Measurements from ENCODE around the gene COL20A1. TPM values are rescaled to one million over a fixed set of nuclear protein-coding genes. Genes with fewer than 3 reads are reported as not detected.

The COL20A1 gene
- total and polyA plus RNA-seq, 3 donors from 2014 or later: 14.4 to 17.2 (median 17.1) TPM

- Histone ChIP-seq H3K4me3 (peak overlapping the region; percentile 13 to 57), H3K36me3 (ENCODE audit: low read depth, missing control alignments) (no peaks in the 10 kb centered on the region), H3K9me3 (no peaks in the 10 kb centered on the region), H3K27ac (no peak overlapping the region), H3K4me1 (peaks cover 23% of the 10 kb centered on the region), H3K27me3 (no peaks in the 10 kb centered on the region)
- DNase-seq: no peak
- intact Hi-C loops (cut with DNase I; ENCODE audit: low total_unique reads): no loop called here
- 19 to 29% methylated on average over 16 to 38 of the region's 56 CpGs for WGBS, 2 donors
- TF ChIP-seq CTCF (IDR thresholded peaks at IDR 0.05): no peak
- no peak for TF ChIP-seq POLR2A (IDR thresholded peaks at IDR 0.05)
Observed at GRCh38 chr20:63254606-63255384, 38.2 kb upstream of the COL20A1 start.

GRCh38 chr20:63255931-63256704, 36.9 kb upstream of the COL20A1 start:
- TF ChIP-seq CTCF (IDR thresholded peaks at IDR 0.05) (no peak), POLR2A (IDR thresholded peaks at IDR 0.05) (no peak)
- intact Hi-C loops (cut with DNase I; ENCODE audit: low total_unique reads): no loop called here
- Histone ChIP-seq H3K27me3 (no peaks in the 10 kb centered on the region), H3K4me1 (peaks cover 23% of the 10 kb centered on the region), H3K9me3 (no peaks in the 10 kb centered on the region), H3K27ac (no peak overlapping the region), H3K4me3 (no peak overlapping the region), H3K36me3 (ENCODE audit: low read depth, missing control alignments) (no peaks in the 10 kb centered on the region)
- 72 to 75% methylated on average over 31 of the region's 31 CpGs for WGBS, 2 donors
- no peak for DNase-seq

DNA sequence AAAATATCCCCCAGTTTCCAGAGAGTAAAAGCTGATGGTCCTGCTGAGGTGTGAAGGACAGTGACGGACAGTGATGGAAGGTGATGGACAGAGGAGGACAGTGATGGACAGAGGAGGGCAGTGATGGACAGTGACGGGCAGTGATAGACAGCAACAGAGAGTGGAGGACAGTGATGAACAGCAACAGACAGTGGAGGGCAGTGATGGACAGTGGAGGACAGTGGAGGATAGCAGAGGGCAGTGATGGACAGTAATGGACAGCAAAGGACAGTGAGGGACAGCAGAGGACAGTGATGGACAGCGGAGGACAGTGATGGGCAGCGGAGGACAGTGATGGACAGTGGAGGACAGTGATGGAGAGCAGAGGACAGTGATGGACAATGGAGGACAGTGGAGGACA, 36.0 kb upstream of the COL20A1 start:
- 93 to 96% methylated on average over 4 of the region's 4 CpGs for WGBS, 2 donors
- Histone ChIP-seq H3K27me3 (no peaks in the 10 kb centered on the region), H3K4me3 (no peak overlapping the region), H3K27ac (no peak overlapping the region), H3K4me1 (peaks cover 22% of the 10 kb centered on the region), H3K36me3 (ENCODE audit: low read depth, missing control alignments) (no peaks in the 10 kb centered on the region), H3K9me3 (no peaks in the 10 kb centered on the region)
- no peak for DNase-seq
- intact Hi-C loops (cut with DNase I; ENCODE audit: low total_unique reads): no loop called here
- TF ChIP-seq POLR2A (IDR thresholded peaks at IDR 0.05): no peak

GRCh38 chr20:63257629-63258028, 35.4 kb upstream of the COL20A1 start:
- H3K9me3 ChIP-seq: no peaks in the 10 kb centered on the region
- no peak overlapping the region for H3K27ac ChIP-seq
- no peak for DNase-seq
- H3K36me3 ChIP-seq (ENCODE audit: low read depth, missing control alignments): no peaks in the 10 kb centered on the region
- 91 to 93% methylated on average over 12 to 13 of the region's 13 CpGs for WGBS, 2 donors
- no peak overlapping the region for H3K4me3 ChIP-seq
- no peaks in the 10 kb centered on the region for H3K27me3 ChIP-seq
- peaks cover 16% of the 10 kb centered on the region for H3K4me1 ChIP-seq
- TF ChIP-seq CTCF (IDR thresholded peaks at IDR 0.05) (no peak), POLR2A (IDR thresholded peaks at IDR 0.05) (no peak)
- intact Hi-C loops (cut with DNase I; ENCODE audit: low total_unique reads): no loop called here

DNA sequence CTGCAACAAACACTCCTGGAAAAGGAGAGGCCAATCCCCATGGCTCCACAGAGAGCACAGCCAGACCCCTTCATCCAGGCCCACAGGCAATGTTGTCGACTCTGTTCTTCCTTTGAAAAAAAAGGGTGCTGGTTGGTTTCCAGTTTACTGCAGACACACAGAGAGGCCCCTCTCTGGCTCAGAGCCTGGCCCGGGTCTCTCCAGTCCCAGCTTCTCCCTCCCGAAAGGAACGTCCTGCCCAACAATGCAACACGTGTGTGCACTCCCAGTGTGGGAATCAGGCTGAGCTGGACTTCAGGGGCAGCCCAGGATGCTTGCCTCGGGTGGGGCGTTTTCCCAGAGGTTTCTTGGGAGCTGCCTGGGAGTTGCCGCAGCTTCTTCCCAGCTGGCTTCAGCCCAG, 34.2 kb upstream of the COL20A1 start:
- Histone ChIP-seq H3K9me3 (no peaks in the 10 kb centered on the region), H3K4me1 (peaks cover 5% of the 10 kb centered on the region), H3K4me3 (no peak overlapping the region), H3K27ac (no peak overlapping the region), H3K27me3 (no peaks in the 10 kb centered on the region), H3K36me3 (ENCODE audit: low read depth, missing control alignments) (no peaks in the 10 kb centered on the region)
- 30 to 41% methylated on average over 7 to 8 of the region's 8 CpGs for WGBS, 2 donors
- TF ChIP-seq POLR2A (IDR thresholded peaks at IDR 0.05): no peak
- TF ChIP-seq CTCF (IDR thresholded peaks at IDR 0.05): no peak
- peak; percentile 69 for DNase-seq
- intact Hi-C loops (cut with DNase I; ENCODE audit: low total_unique reads): no loop called here

All from testis (tissue), 3 donors.